H9 (cell line): ENCODE results near the gene WNT9A. TPM values are rescaled to one million over a fixed set of nuclear protein-coding genes. Genes with fewer than 3 reads are reported as not detected.

Experiments
- DNase-seq: peaks from one replicate; pipeline ENCODE4 v3.0.0-alpha.2; 2017
- H2AFZ ChIP-seq: one replicate; pipeline ENCODE4 v1.6.1; 2013; ENCODE audit warnings: mild to moderate bottlenecking, low read length, control low read depth, moderate library complexity
- H2AK5ac ChIP-seq: 2 replicates; pipeline ENCODE4 v1.6.1; 2013; ENCODE audit warnings: low read length, control low read depth, mixed read lengths; ENCODE audit not compliant: insufficient read length
- H2BK120ac ChIP-seq: one replicate; pipeline ENCODE4 v1.6.1; 2013; ENCODE audit warnings: low read depth, mild to moderate bottlenecking, low read length, control low read depth, inconsistent platforms; ENCODE audit not compliant: poor library complexity, severe bottlenecking
- H2BK12ac ChIP-seq: 2 replicates; pipeline ENCODE4 v1.6.1; 2013; ENCODE audit warnings: low read length, control low read depth, mixed read lengths, low read depth; ENCODE audit not compliant: insufficient read length
- H2BK15ac ChIP-seq: 2 replicates; pipeline ENCODE4 v1.6.1; 2013; ENCODE audit warnings: low read depth, low read length, control low read depth
- H2BK20ac ChIP-seq: one replicate; pipeline ENCODE4 v1.6.1; 2013; ENCODE audit warnings: low read depth, mild to moderate bottlenecking, low read length, control low read depth, inconsistent platforms; ENCODE audit not compliant: poor library complexity, severe bottlenecking
- H2BK5ac ChIP-seq: 2 replicates; pipeline ENCODE4 v1.6.1; 2013; ENCODE audit warnings: low read length, control low read depth, mixed read lengths; ENCODE audit not compliant: insufficient read length
- H3K14ac ChIP-seq: 2 replicates; pipeline ENCODE4 v1.6.1; 2013; ENCODE audit warnings: low read length, control low read depth; ENCODE audit not compliant: insufficient read depth
- H3K18ac ChIP-seq: 2 replicates; pipeline ENCODE4 v1.6.1; 2013; ENCODE audit warnings: low read depth, mild to moderate bottlenecking, mixed read lengths, low read length, control low read depth; ENCODE audit not compliant: insufficient read length
- H3K23ac ChIP-seq: 2 replicates; pipeline ENCODE4 v1.6.1; 2013; ENCODE audit warnings: low read length, control low read depth, mixed read lengths, low read depth; ENCODE audit not compliant: insufficient read length
- H3K23me2 ChIP-seq: 2 replicates; pipeline ENCODE4 v1.6.1; 2013; ENCODE audit warnings: low read depth, mild to moderate bottlenecking, mixed read lengths, low read length, control low read depth; ENCODE audit not compliant: insufficient read length, poor library complexity, severe bottlenecking
- H3K27ac ChIP-seq: 2 replicates; pipeline ENCODE4 v1.5.1; 2013; ENCODE audit warnings: low read length, control low read depth, mixed read lengths, low read depth; ENCODE audit not compliant: insufficient read length
- H3K27me3 ChIP-seq: 2 replicates; pipeline ENCODE4 v1.6.1; 2013; ENCODE audit warnings: low read length, control low read depth, inconsistent platforms; ENCODE audit not compliant: insufficient read depth
- H3K4ac ChIP-seq: 2 replicates; pipeline ENCODE4 v1.6.1; 2013; ENCODE audit warnings: low read depth, mild to moderate bottlenecking, control low read depth, inconsistent platforms, low read length, moderate library complexity
- H3K4me1 ChIP-seq: 2 replicates; pipeline ENCODE4 v1.6.1; 2013; ENCODE audit warnings: low read length, control low read depth, inconsistent platforms; ENCODE audit not compliant: insufficient read depth
- H3K4me2 ChIP-seq: 2 replicates; pipeline ENCODE4 v1.6.1; 2013; ENCODE audit warnings: low read length, control low read depth, mixed read lengths; ENCODE audit not compliant: insufficient read length, insufficient read depth
- H3K56ac ChIP-seq: 2 replicates; pipeline ENCODE4 v1.6.1; 2013; ENCODE audit warnings: low read depth, mild to moderate bottlenecking, mixed read lengths, low read length, control low read depth; ENCODE audit not compliant: insufficient read length
- H3K79me1 ChIP-seq: 2 replicates; pipeline ENCODE4 v1.6.1; 2013; ENCODE audit warnings: low read depth, mild to moderate bottlenecking, moderate library complexity, low read length, control low read depth, inconsistent platforms; ENCODE audit not compliant: insufficient read depth, poor library complexity, severe bottlenecking
- H3K79me2 ChIP-seq: 2 replicates; pipeline ENCODE4 v1.6.1; 2013; ENCODE audit warnings: low read length, control low read depth, inconsistent platforms; ENCODE audit not compliant: insufficient read depth
- H3K9ac ChIP-seq: 2 replicates; pipeline ENCODE4 v1.6.1; 2013; ENCODE audit warnings: low read length, control low read depth, mixed read lengths; ENCODE audit not compliant: insufficient read length; ENCODE audit errors: extremely low read depth
- H3K9me3 ChIP-seq: one replicate; pipeline ENCODE4 v1.6.1; 2013; ENCODE audit warnings: low read depth, low read length, inconsistent platforms; ENCODE audit not compliant: control insufficient read depth
- H3T11ph ChIP-seq: one replicate; pipeline ENCODE4 v1.6.1; 2013; ENCODE audit warnings: mild to moderate bottlenecking, low read length, control low read depth, inconsistent platforms
- H4K20me1 ChIP-seq: one replicate; pipeline ENCODE4 v1.6.1; 2013; ENCODE audit not compliant: control insufficient read depth, insufficient read length, insufficient read depth
- H4K5ac ChIP-seq: 2 replicates; pipeline ENCODE4 v1.6.1; 2013; ENCODE audit warnings: low read depth, mild to moderate bottlenecking, mixed read lengths, low read length, control low read depth; ENCODE audit not compliant: insufficient read length
- H4K8ac ChIP-seq: replicated peaks from 2 replicates; pipeline ENCODE4 v1.6.1; 2013; ENCODE audit warnings: low read length, control low read depth, mixed read lengths, low read depth; ENCODE audit not compliant: insufficient read length
- H4K91ac ChIP-seq: 2 replicates; pipeline ENCODE4 v1.6.1; 2013; ENCODE audit warnings: low read depth, mild to moderate bottlenecking, moderate library complexity, mixed read lengths, low read length, control low read depth; ENCODE audit not compliant: insufficient read length
- H3K27ac Mint-ChIP-seq, 3 experiments: 2 replicates in 2 of 3; 3 replicates in 1 of 3; pipeline ENCODE4 v1.8.0; 2020 to 2021; ENCODE audit warnings: mixed read lengths in 3 of 3, mild to moderate bottlenecking in 1 of 3, moderate library complexity in 1 of 3
- H3K27me3 Mint-ChIP-seq: 2 replicates; pipeline ENCODE4 v1.8.0; 2021; ENCODE audit warnings: low read depth, mild to moderate bottlenecking, moderate library complexity, mixed read lengths
- H3K36me3 Mint-ChIP-seq, 3 experiments: 2 replicates in 2 of 3; 3 replicates in 1 of 3; pipeline ENCODE4 v1.8.0; 2020 to 2021; ENCODE audit warnings: low read depth in 3 of 3, mixed read lengths in 3 of 3; ENCODE audit not compliant: insufficient read depth in 1 of 3
- H3K4me1 Mint-ChIP-seq, 2 experiments: 2 replicates each; pipeline ENCODE4 v1.8.0; 2020; ENCODE audit warnings: mixed read lengths in 2 of 2
- H3K4me3 Mint-ChIP-seq, 2 experiments: 2 replicates in 1 of 2; 3 replicates in 1 of 2; pipeline ENCODE4 v1.8.0; 2020 to 2021; ENCODE audit warnings: mild to moderate bottlenecking in 2 of 2, mixed read lengths in 2 of 2, moderate library complexity in 1 of 2
- H3K9me3 Mint-ChIP-seq, 2 experiments: 2 replicates in 1 of 2; 3 replicates in 1 of 2; pipeline ENCODE4 v1.8.0; 2020; ENCODE audit warnings: mild to moderate bottlenecking in 2 of 2, mixed read lengths in 2 of 2, moderate library complexity in 1 of 2
- WGBS: extraction: QIAGEN DNeasy Blood & Tissue Kit; methylation state at CpG from one replicate; pipeline ENCODE4 v1.1.7; 2013; ENCODE audit warnings: missing lambda C conversion rate, low lambda C conversion rate, mixed read lengths; ENCODE audit not compliant: insufficient read length; ENCODE audit errors: extremely low coverage; 5-methylcytosine and 5-hydroxymethylcytosine counted together
- total RNA-seq: library from RNA; stranded (reverse); gene quantifications from 2 replicates; pipeline ENCODE4 v1.2.1, GENCODE V29; 2021
- TF ChIP-seq, protein P1 (sequence below): fragments of 200-600 bp; sonication (generic); conservative IDR thresholded peaks from 3 replicates; pipeline ENCODE4 v1.8.0; 2021; ENCODE audit warnings: antibody characterized with exemption, mild to moderate bottlenecking

WNT9A gene
- total RNA-seq, 1 experiment from 2014 or later, result 0.77 TPM

DNA sequence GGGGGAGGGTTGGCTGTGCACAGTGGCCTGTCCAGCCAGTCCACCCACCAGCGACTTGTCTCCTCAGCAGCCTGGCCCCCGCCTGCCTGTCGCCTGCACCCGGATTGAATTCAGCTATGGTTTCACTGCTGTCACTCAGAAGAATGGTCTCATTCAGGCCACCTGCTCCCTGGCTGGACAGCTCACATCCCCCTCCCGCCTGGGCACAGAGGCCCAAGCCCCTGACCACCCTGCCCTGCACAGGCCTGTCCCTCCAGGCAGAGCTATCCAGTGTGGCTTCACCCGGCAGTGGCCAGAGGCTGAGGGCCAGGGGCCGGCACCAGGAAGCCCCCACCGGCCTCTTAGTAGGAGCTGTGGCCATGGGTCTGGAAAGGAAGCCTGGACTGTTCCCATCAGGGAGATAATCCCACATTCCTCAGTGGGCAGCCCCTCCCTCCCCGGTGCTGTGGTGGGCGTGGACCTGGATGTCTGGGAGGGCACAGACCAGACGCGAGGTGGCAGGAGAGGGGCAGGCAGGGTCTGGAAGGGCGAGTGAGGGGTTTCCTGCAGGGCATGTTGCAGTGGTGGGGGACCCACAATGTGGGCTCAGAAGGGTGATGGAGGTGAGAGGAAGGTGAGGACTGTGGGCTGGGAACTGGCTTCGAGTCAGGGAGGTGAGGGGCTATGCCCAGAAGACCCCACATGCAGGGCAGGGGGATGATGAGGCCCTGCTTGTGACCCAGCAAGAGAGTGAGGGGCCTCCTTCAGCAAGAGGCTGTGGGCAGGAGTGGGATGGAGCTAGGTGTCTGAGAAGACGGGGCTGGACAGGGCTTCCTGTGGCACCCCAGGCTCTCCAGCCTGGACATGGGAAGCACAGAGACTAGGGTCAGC is 30.4 kb downstream of the WNT9A start:
- H3K4me1 Mint-ChIP-seq, result peaks cover 36 to 50% of the 10 kb centered on the region in 2 experiments
- no CpG with 5 or more reads among the region's 15 CpGs for WGBS

More for the DNA sequence above, 30.4 kb downstream of the WNT9A start:
- Histone ChIP-seq H4K8ac (no peak overlapping the region), H2BK20ac (no peak overlapping the region), H3K14ac (no peak overlapping the region), H2BK120ac (no peak overlapping the region), H2AK5ac (no peak overlapping the region), H3K56ac (no peak overlapping the region), H3K79me1 (no peaks in the 10 kb centered on the region), H3K9me3 (no peaks in the 10 kb centered on the region), H3K4ac (no peak overlapping the region), H3K27me3 (no peaks in the 10 kb centered on the region), H3K27ac (no peak overlapping the region), H3K4me2 (no peak overlapping the region), H2BK5ac (no peak overlapping the region), H3K79me2 (no peaks in the 10 kb centered on the region), H3K9ac (no peak overlapping the region), H4K91ac (no peak overlapping the region), H2BK12ac (no peak overlapping the region), H4K5ac (no peak overlapping the region), H3K18ac (no peak overlapping the region), H3T11ph (no peak overlapping the region), H3K23ac (no peak overlapping the region), H2AFZ (no peak overlapping the region), H2BK15ac (no peak overlapping the region), H4K20me1 (no peaks in the 10 kb centered on the region), H3K23me2 (no peaks in the 10 kb centered on the region), H3K4me1 (peaks cover 11% of the 10 kb centered on the region)
- Mint-ChIP-seq H3K36me3 (no peaks in the 10 kb centered on the region), H3K27me3 (no peaks in the 10 kb centered on the region; the same call in 1 of the 2 replicates), H3K4me3 (no peak overlapping the region), H3K27ac (peak overlapping the region in 2 of 3 experiments; percentile 11 to 86; a peak in 3 of 7 replicates), H3K9me3 (no peaks in the 10 kb centered on the region)
- DNase-seq, result no peak
- TF ChIP-seq, protein P1, sequence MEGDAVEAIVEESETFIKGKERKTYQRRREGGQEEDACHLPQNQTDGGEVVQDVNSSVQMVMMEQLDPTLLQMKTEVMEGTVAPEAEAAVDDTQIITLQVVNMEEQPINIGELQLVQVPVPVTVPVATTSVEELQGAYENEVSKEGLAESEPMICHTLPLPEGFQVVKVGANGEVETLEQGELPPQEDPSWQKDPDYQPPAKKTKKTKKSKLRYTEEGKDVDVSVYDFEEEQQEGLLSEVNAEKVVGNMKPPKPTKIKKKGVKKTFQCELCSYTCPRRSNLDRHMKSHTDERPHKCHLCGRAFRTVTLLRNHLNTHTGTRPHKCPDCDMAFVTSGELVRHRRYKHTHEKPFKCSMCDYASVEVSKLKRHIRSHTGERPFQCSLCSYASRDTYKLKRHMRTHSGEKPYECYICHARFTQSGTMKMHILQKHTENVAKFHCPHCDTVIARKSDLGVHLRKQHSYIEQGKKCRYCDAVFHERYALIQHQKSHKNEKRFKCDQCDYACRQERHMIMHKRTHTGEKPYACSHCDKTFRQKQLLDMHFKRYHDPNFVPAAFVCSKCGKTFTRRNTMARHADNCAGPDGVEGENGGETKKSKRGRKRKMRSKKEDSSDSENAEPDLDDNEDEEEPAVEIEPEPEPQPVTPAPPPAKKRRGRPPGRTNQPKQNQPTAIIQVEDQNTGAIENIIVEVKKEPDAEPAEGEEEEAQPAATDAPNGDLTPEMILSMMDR, result no peak
